22Rv1 (cell line): ENCODE data around the gene TAF5L.

Source experiments
- H3K27ac ChIP-seq: fragments of 450-650 bp; 2 replicates; pipeline ENCODE4 v1.5.1; 2017
- ZFX ChIP-seq: fragments of 450-650 bp; IDR thresholded peaks from 2 replicates; pipeline ENCODE4 v1.6.1; 2017; ENCODE audit warnings: antibody characterized with exemption, borderline replicate concordance
- TF ChIP-seq, protein P1 (sequence below): fragments of 450-650 bp; IDR thresholded peaks from 2 replicates; pipeline ENCODE4 v1.5.1; 2017; ENCODE audit warnings: mild to moderate bottlenecking

TAF5L gene

DNA sequence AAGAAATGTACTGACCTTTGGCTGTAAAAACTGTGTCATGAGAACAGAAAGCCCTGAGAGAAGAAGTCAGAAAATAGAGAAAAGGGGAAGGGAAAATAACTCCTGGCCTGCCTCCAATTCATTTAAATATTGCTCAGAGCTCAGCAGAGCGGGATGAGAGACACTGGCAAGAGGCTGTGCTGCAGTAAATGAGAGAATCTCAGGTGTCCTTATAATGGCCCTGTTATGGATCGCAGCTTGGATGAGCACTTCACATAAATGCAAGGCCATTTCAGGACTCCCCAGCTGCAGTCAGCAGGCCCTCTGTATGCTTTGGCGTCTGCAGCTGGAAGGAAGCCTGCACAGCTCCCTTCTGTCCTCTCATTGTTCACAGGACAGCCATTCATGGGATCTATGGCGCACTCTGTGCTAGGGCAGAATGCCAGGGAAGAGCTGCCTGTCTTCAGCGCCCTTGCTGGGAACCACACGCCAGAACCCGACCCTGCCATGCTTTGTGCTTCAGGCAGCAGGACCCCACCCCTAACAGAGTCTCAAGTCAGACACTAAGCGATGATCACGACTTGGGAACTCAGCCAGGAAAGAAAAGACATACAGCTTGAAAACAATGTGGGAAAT is 46.8 kb downstream of the TAF5L start:
- TF ChIP-seq, protein P1, sequence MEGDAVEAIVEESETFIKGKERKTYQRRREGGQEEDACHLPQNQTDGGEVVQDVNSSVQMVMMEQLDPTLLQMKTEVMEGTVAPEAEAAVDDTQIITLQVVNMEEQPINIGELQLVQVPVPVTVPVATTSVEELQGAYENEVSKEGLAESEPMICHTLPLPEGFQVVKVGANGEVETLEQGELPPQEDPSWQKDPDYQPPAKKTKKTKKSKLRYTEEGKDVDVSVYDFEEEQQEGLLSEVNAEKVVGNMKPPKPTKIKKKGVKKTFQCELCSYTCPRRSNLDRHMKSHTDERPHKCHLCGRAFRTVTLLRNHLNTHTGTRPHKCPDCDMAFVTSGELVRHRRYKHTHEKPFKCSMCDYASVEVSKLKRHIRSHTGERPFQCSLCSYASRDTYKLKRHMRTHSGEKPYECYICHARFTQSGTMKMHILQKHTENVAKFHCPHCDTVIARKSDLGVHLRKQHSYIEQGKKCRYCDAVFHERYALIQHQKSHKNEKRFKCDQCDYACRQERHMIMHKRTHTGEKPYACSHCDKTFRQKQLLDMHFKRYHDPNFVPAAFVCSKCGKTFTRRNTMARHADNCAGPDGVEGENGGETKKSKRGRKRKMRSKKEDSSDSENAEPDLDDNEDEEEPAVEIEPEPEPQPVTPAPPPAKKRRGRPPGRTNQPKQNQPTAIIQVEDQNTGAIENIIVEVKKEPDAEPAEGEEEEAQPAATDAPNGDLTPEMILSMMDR = no peak
- TF ChIP-seq ZFX = no peak
- H3K27ac ChIP-seq = peak overlapping the region; percentile 21; the same call in 1 of the 2 replicates

DNA sequence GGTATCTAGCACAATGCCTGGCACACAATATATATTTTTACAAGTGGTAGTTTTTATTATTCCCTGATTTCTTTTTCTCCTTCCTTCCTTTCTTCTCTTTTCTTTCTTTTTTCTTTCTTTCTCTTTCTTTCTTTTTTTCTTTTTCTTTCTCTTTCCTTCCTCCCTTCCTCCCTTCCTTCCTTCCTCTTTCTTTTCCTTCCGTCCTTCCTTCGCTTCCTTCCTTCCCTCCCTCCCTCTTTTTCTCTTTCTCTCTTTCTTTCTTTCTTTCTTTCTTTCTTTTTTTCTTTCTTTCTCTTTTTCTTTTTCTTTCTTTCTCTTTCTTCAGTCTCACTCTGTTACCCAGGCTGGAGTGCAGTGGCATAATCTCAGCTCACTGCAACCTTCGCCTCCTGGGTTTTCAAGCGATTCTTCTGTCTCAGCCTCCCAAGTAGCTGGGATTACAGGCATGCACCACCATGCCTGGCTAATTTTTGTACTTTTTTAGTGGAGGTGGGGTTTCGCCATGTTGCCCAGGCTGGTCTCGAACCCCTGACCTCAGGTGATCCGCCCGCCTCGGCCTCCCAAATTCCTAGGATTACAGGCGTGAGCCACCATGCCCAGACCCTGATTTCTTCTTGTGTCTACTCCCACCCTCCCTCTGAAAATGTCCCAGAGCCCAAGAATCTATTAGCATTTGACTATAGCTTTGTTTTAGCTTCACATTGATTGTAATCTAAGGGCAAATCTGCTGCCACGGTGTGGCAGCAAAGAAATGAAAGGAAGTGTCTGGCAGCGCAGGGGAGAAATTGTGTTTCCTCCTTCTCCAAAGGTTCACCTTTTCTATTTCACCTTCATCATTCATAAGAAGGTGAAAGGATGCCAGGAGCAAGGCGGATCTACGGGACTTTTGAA is 47.5 kb downstream of the TAF5L start:
- TF ChIP-seq, protein P1 = peak; percentile 15
- TF ChIP-seq ZFX = no peak
- peak overlapping the region; percentile 21; the same call in 1 of the 2 replicates for H3K27ac ChIP-seq

DNA sequence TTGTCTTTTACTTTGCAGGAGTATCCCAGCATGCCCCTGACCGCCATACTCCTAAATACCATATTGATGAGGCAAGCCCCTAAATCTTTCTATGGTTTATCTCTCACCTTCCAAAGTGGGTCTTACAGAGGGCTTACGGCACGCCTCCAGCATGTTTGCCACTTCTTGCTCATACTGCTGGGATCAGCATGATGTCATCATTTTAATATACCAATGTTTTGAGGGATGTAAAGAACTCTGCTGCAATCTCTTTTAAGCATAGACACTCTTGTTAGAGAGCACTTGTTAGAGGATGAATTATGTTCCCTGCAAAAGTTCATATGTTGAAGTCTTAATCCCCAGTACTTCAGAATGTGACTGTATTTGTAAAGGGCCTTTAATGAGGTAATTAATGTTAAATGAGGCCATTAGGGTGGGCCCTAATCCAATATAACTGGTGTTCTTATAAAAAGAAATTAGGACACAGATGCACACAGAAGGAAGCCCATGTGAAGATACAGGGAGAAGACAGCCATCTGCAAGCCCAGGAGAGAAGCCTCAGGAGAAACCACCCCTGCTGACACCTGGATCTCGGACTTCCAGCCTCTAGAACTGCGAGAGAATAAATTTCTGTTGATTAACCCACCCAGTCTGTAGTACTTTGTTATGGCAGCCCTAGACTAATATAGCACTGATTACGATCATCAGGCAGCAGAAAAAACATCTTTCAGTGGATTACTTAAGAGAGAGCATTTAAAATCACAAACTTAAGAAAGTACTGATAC is 51.1 kb downstream of the TAF5L start:
- TF ChIP-seq, protein P1 = no peak
- TF ChIP-seq ZFX = no peak
- H3K27ac ChIP-seq = no peak overlapping the region

GRCh38 chr1:229572286-229572685 is 53.6 kb downstream of the TAF5L start:
- TF ChIP-seq, protein P1 = no peak
- TF ChIP-seq ZFX = no peak
- H3K27ac ChIP-seq = no peak overlapping the region

DNA sequence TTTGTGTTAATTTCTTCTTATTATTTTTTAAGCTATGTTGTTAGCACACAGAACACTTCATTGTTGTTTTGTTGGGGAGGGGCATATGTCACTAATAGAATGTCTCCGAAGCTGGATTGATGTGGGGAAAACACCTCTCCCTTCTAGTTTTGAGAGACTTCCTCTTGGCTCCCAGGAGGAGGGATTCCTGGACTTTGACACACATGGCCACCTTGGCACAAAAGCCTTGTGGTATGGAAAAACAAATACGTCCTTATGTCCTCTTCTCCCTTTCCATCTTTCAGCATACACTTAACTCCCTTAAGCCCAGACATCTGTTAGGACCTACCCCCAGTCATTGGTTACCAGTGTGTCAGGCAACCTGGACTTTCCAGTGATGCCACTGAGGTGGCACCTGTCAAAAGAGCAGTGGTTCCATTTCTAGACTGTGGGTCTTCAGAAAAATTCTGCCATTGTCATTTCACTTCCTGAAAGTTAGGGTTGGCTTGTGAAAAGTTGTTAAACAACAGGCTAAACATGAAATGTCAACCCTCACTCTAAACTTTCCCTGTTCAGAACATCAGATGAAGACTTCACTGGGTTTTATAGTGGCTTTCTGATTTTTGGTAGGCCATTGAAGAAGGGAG is 54.9 kb downstream of the TAF5L start:
- TF ChIP-seq ZFX = no peak
- TF ChIP-seq, protein P1 = no peak
- H3K27ac ChIP-seq = no peak overlapping the region

- no peak overlapping the region for H3K27ac ChIP-seq
- no peak for TF ChIP-seq ZFX
- TF ChIP-seq, protein P1 = no peak
These were observed 55.6 kb downstream of the TAF5L start for GRCh38 chr1:229570305-229570704.
